HFFc6 (cell line): ENCODE data around the gene CHM. TPM values are rescaled to one million over a fixed set of nuclear protein-coding genes. Genes with fewer than 3 reads are reported as not detected.

Experiments
- DNase-seq: peaks from one replicate; pipeline ENCODE4 v3.0.0-alpha.2; 2018
- H3K27ac Mint-ChIP-seq: 2 replicates; pipeline ENCODE4 v1.8.0; 2020; ENCODE audit warnings: mild to moderate bottlenecking, mixed read lengths
- H3K27me3 Mint-ChIP-seq: 2 replicates; pipeline ENCODE4 v1.8.0; 2021; ENCODE audit warnings: mild to moderate bottlenecking, moderate library complexity, mixed read lengths; ENCODE audit not compliant: insufficient read depth
- H3K36me3 Mint-ChIP-seq: 2 replicates; pipeline ENCODE4 v1.8.0; 2021; ENCODE audit warnings: low read depth, mixed read lengths
- H3K4me1 Mint-ChIP-seq: 2 replicates; pipeline ENCODE4 v1.8.0; 2020; ENCODE audit warnings: low read depth, mixed read lengths
- H3K4me3 Mint-ChIP-seq: 2 replicates; pipeline ENCODE4 v1.8.0; 2020; ENCODE audit warnings: mild to moderate bottlenecking, moderate library complexity, mixed read lengths
- H3K9me3 Mint-ChIP-seq: 2 replicates; pipeline ENCODE4 v1.8.0; 2020; ENCODE audit warnings: mild to moderate bottlenecking, mixed read lengths
- total RNA-seq, 6 experiments: library from RNA; stranded (reverse); fragmentation: NEBNext Ultra II Directional; extraction: Animal tissue kit (Norgen Biotek cat#: 25700); gene quantifications; 2 replicates in 1 of 6; 3 replicates in 5 of 6; pipeline ENCODE4 v1.2.3, GENCODE V29; 2021
- TF ChIP-seq, protein P1 (sequence below): fragments of 200-600 bp; sonication (generic); IDR thresholded peaks from 2 replicates; pipeline ENCODE4 v1.5.0; 2021; ENCODE audit warnings: antibody characterized with exemption, mild to moderate bottlenecking

The CHM gene
- total RNA-seq, 6 experiments from 2014 or later = 18.4 to 25.8 (median 21.5) TPM

DNA sequence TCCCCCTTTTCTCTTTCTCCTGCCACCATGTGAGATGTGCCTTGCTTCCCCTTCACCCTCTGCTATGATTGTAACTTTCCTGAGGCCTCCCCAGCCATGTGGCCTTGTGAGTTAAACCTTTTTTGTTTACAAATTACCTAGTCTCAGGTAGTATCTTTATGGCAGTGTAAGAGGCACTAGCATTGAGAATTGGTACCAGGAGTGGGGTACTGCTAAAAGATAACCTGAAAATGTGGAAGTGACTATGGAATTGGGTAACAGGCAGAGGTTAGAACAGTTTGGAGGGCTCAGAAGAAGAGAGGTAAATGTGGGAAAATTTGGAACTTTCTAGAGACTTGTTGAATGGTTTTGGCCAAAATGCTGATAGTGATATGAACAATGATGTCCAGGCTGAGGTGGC is 182.0 kb downstream of the CHM start:
- H3K9me3 Mint-ChIP-seq = peaks cover 9% of the 10 kb centered on the region
- TF ChIP-seq, protein P1, sequence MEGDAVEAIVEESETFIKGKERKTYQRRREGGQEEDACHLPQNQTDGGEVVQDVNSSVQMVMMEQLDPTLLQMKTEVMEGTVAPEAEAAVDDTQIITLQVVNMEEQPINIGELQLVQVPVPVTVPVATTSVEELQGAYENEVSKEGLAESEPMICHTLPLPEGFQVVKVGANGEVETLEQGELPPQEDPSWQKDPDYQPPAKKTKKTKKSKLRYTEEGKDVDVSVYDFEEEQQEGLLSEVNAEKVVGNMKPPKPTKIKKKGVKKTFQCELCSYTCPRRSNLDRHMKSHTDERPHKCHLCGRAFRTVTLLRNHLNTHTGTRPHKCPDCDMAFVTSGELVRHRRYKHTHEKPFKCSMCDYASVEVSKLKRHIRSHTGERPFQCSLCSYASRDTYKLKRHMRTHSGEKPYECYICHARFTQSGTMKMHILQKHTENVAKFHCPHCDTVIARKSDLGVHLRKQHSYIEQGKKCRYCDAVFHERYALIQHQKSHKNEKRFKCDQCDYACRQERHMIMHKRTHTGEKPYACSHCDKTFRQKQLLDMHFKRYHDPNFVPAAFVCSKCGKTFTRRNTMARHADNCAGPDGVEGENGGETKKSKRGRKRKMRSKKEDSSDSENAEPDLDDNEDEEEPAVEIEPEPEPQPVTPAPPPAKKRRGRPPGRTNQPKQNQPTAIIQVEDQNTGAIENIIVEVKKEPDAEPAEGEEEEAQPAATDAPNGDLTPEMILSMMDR = no peak
- H3K4me1 Mint-ChIP-seq = no peaks in the 10 kb centered on the region
- DNase-seq = no peak
- no peak overlapping the region for H3K27ac Mint-ChIP-seq
- H3K36me3 Mint-ChIP-seq = peaks cover 37% of the 10 kb centered on the region
- H3K4me3 Mint-ChIP-seq = no peak overlapping the region
- no peaks in the 10 kb centered on the region for H3K27me3 Mint-ChIP-seq

DNA sequence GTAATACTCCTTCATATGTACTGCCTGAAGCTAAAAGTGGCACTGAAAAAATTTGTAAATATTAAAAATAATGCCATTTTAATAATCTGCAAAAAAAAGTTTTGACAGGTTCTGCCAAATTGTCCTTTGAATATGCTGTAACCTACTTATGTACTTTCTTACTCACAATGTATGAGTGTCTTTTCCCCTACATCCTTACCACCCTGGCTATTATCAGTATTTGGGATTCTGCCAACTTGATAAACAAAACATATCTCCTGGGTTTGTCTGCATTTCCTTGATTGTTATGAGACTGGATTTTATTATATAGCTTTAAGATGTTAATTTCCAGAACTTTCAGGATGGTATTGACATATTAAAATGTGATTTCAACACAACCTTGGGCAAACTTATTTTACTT is 187.9 kb downstream of the CHM start:
- TF ChIP-seq, protein P1 = no peak
- no peaks in the 10 kb centered on the region for H3K9me3 Mint-ChIP-seq
- H3K27me3 Mint-ChIP-seq = no peaks in the 10 kb centered on the region; the same call in 1 of the 2 replicates
- H3K4me3 Mint-ChIP-seq = no peak overlapping the region
- H3K36me3 Mint-ChIP-seq = peaks cover 4% of the 10 kb centered on the region; the same call in 1 of the 2 replicates
- no peaks in the 10 kb centered on the region for H3K4me1 Mint-ChIP-seq
- H3K27ac Mint-ChIP-seq = no peak overlapping the region
- DNase-seq = no peak

DNA sequence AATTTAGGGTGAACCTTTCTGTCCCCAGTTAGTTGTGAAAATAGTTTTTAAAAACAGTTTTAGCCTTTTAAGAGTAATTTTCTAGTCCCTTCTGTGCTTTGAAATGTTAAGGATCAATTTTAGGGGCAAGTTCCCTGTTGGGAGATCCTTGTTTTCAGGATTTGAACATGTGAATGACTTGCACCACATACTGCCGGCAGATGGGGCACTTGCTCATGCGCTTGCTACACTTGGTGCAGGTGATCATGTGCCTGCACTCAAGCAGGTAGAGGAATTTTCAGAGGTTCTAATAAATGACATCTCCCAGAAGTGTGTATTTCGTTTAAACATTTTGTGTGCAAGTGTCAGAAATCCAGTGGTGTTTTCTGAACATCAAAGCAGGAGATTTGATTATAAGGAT is 195.9 kb downstream of the CHM start:
- H3K36me3 Mint-ChIP-seq = no peaks in the 10 kb centered on the region; the same call in 1 of the 2 replicates
- H3K4me3 Mint-ChIP-seq = no peak overlapping the region
- peak; percentile 1 for DNase-seq
- no peaks in the 10 kb centered on the region for H3K9me3 Mint-ChIP-seq
- H3K27ac Mint-ChIP-seq = no peak overlapping the region
- no peaks in the 10 kb centered on the region for H3K4me1 Mint-ChIP-seq
- no peaks in the 10 kb centered on the region; the same call in none of the 2 replicates for H3K27me3 Mint-ChIP-seq
- TF ChIP-seq, protein P1 = peak; percentile 67

DNA sequence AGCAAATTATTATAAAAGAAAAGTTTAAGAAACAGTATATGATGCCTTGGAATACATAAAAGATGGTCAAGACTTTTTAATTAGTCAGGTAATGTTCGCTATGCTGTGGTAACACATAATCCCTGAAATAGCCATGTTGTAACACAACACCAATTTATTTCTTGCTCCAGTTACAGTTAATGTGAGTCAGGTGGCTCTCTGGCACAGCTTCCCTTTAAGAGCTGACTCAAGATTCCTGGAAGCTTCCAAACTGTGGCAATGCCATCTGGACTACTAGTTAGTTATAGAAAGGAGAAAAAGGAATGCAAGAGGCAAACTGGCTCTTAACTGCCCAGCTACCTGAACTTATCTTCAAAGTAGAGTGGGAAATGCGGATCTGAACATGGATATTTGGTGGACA is 210.5 kb downstream of the CHM start:
- no peak overlapping the region for H3K27ac Mint-ChIP-seq
- TF ChIP-seq, protein P1 = no peak
- no peak overlapping the region for H3K4me3 Mint-ChIP-seq
- H3K9me3 Mint-ChIP-seq = no peaks in the 10 kb centered on the region
- H3K36me3 Mint-ChIP-seq = no peaks in the 10 kb centered on the region
- H3K4me1 Mint-ChIP-seq = no peaks in the 10 kb centered on the region
- peaks cover 2% of the 10 kb centered on the region; the same call in 1 of the 2 replicates for H3K27me3 Mint-ChIP-seq
- peak; percentile 6 for DNase-seq

DNA sequence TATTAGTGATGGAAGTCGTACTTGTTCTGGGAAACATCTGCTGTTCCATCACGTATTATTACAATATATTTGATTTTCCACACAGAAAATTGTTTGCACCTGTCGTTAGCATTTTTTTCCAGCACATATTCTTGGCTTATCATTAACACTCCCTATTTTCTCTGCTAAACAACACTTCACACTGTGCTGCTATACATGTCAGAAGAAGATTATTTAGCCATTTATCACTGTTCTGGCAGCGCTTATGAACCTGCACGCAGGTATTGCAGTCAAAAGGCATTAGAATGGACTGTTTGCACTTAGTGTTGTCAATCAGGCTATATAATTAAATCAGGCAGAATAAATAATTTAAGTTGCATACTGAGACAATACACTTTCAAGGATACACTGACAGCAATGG is 218.6 kb downstream of the CHM start:
- H3K36me3 Mint-ChIP-seq = no peaks in the 10 kb centered on the region

More for the DNA sequence above, 218.6 kb downstream of the CHM start:
- no peaks in the 10 kb centered on the region for H3K4me1 Mint-ChIP-seq
- no peak overlapping the region for H3K27ac Mint-ChIP-seq
- no peaks in the 10 kb centered on the region for H3K9me3 Mint-ChIP-seq
- H3K27me3 Mint-ChIP-seq = peaks cover 2% of the 10 kb centered on the region; the same call in 1 of the 2 replicates
- no peak for DNase-seq
- TF ChIP-seq, protein P1 = no peak
- no peak overlapping the region for H3K4me3 Mint-ChIP-seq
